NCI-H345 treated with DMSO at 0.1 percent for 48 hours (cell line): ENCODE measurements around the gene COL19A1.
A peak's percentile ranks its signal among the peaks of the same experiment; 100 is the strongest.

Experiments used
- DNase-seq: peaks from one replicate; lab custom pipeline; 2025; ENCODE audit not compliant: unreplicated experiment; lab: John Stamatoyannopoulos, UW

The COL19A1 gene

GRCh38 chr6:70216767-70217166 lies 350.4 kb downstream of the COL19A1 start:
- DNase-seq, result no peak

DNA sequence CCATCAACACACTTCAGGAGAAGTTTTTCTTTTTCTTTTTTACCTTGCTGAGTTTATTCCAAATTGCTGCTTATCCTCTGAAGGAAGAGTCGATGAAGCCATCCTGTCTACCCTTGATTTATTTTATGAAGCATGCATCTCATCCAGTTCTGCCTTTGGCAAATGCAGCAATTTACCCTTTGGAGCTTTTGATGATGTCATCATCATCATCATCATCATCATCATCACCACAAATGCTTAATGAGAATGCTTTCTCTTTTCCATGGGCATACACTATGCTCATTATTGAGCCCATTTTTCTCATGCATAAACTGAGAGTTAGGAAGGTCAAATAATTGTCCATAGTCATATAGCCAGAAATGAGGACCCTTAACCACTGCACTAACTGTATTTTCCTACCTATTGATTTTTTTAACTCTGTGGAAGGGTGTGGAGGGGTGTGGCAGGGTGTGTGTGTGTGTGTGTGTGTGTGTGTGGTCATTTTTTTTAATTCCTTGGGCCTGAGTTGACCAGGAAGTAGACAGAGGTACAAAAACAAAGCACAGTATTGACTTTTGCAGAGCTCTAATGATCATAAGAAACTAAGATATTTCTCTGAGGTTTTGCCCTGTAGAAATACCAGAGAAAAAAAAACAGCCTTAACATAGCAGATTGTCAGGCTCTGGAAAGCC lies 353.7 kb downstream of the COL19A1 start:
- DNase-seq, result no peak

- DNase-seq, result peak; percentile 61
Measured at GRCh38 chr6:70221025-70221714, 354.8 kb downstream of the COL19A1 start.

- DNase-seq, result peak; percentile 42
Measured at GRCh38 chr6:70221715-70222438, 355.5 kb downstream of the COL19A1 start.

GRCh38 chr6:70222439-70222749 lies 356.0 kb downstream of the COL19A1 start:
- no peak for DNase-seq

DNA sequence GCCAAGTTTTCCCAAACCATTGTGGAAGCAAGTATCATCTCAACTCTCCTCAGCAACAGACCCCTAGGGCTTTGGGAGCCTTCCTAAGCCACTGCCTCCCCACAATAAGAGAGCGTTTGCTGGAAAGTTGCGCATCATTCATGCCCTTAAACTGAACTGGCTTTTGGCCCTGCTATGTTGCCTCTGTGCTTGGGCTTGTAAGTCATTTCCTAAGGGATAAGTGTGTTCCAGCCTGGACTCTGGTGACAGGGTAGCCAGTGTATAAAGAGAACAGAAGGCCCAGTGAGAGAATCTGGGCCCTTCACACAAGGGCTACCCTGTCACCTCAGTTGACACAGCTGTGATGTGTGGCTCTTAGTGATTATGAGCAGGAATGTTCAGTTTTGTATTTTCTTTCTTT lies 358.7 kb downstream of the COL19A1 start:
- DNase-seq, result no peak

DNA sequence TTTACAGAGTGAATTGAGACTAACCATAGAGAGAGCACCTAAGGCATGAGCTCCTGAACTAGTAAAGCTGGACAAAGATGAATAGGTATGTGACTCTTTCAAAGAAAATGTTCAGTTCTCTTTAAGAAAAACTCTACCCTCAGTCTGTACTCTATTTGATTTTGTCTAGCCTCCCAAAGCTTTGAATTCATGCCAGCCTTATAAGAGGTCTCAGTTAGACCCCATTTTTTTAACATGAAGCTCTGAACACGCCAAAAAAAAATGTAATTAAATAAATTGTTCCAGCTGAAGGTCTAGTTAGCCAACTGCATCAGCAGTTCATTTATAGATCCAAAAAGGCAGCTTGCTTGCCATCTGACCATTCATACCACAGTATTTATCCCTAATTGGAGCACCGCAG lies 365.0 kb downstream of the COL19A1 start:
- no peak for DNase-seq

DNA sequence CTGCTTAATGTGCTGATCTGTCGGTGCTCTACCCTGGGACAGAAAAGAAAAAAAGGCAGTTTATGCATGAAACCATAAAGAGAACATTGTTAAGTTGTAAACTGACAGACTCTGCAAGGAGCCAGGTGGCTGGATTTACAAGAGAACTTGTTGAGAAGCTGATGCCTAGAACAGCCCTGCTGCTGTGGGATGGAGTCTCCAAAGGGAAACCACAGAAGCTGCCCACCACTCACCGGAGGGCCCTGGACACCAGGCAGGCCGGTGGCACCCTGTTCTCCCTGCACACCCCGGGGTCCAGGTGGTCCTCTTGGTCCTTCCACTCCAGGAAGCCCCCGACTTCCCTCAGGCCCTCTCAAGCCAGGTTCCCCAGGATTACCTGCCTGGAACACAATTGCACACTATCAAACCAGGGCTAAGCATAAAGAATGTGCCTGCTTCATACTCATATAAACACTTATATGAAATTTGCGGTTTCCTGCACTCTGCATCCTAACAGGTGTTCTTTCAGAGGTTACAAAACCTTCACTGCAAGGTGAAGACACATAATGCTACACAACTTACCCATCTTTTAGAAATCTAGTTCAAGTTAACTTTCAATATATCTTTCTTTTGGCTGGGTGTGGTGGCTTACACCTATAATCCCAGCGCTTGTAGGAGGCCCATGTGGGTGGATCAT lies 368.3 kb downstream of the COL19A1 start:
- DNase-seq, result no peak

DNA sequence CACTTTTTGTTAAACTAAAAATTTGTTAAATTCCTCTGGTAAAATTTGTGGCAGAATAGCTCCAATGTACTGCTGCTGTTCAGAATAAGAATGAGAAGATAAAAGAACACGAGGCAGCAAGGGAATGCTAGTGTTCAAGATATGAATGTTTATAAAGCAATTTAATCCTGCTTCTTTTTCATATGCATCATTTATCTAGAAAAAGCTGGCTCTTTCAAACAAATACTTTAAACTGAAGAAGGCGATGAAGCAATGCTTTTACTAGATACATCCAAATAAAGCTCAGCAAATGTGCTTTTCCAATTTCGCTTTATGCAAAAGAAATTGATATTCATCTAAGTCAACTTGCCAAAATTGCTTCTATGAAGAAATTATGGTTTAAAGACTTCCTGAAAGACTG lies 370.0 kb downstream of the COL19A1 start:
- DNase-seq, result no peak

GRCh38 chr6:70241031-70241430 lies 374.7 kb downstream of the COL19A1 start:
- peak; percentile 52 for DNase-seq

DNA sequence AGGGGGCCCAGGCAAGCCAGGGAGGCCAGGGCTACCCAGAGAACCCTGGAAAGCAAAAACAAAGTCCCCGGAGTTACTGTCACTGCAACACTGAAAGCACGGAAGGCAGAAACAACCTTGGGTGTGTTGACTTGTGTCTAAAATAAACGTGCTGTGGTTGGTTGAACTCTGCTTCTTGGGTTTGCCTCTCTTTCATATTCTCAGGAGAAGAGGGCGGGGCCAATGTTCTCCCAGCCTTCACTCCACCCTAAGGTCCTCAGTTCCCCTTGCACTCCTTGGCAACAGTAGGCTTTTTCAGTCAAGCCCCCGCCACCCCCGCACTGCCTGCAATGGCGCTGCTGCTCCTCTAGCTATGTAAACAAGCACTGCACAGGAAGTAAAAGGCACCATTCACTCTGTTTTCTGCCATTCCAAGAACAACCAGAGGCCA lies 375.6 kb downstream of the COL19A1 start:
- no peak for DNase-seq

GRCh38 chr6:70246118-70246517 lies 379.8 kb downstream of the COL19A1 start:
- no peak for DNase-seq

DNA sequence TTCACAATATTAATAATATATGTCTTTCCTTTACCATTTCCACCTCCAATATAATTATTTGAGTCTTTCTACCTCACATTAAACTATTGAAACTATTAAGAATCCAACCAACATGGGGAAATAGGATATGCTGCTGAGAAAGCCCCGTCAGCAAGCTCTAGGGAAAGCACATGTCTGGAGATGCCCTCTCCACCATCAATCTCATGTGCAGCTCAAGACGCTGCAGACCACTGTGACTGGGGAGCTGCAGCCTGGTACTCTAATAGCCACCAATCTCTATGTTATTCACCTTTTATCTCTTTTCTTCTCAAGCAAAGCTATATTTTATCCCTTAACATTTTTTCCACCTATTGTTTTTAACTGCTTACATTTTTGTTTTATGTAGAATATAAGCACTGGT lies 386.2 kb downstream of the COL19A1 start:
- DNase-seq, result no peak

- DNase-seq, result no peak
Measured at GRCh38 chr6:70253923-70254322, 387.6 kb downstream of the COL19A1 start.

GRCh38 chr6:70254784-70255183 lies 388.4 kb downstream of the COL19A1 start:
- no peak for DNase-seq

DNA sequence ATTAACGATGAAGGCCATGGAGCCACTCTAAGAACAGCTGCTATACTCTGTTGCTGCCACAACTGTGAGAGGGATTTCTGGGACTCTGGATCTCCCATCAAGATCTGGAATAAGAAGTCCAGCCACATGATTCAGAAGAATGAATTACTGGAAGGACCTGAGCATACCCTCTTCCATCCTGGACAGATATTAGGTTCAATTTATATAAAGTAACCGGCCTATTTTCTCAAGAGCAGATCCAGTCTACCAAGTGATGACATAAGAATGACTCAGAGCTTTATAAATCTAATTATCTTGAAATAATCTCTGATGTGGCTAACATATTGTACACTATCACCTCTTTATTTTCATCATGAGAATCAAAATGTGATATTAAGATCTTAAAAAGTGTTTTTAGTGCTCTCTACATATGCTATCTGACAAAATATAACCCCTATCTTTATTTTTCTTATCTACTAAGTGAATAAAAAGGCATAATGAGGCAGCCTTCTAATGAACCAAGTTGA lies 391.5 kb downstream of the COL19A1 start:
- DNase-seq, result no peak

DNA sequence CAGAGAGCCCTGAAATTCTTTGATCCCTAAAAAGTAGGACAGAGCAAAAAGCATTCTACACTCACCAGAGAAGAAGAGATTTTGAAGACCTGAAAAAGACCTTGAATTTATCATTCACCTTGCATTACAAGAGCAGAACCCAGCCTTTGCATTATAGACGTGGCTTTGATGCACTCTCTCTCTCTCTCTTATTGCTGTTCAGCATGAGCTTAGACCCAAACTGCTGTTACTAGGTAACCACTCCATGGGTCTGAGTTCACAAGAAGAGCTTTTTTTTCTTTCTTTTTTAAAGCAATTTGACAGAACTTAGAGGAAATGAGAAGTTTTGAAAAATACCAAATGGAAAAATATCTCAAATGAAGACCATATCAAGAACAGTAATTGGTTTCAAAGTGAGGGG lies 392.1 kb downstream of the COL19A1 start:
- no peak for DNase-seq
